Measurements from ENCODE around the gene SH2D3A. TPM values are rescaled to one million over a fixed set of nuclear protein-coding genes. Genes with fewer than 3 reads are reported as not detected.

The SH2D3A gene
- total and polyA plus RNA-seq, 2 of the 8 experiments (the other 6 are each of a cell fraction or from before 2014, with no cell fraction given): 14.5 to 22.1 TPM

GRCh38 chr19:6721138-6721474, 46.1 kb downstream of the SH2D3A start:
- TF ChIP-seq TCF12 (IDR thresholded peaks at IDR 0.05; ENCODE audit: low read depth, low read length) (no peak), SUZ12 (IDR thresholded peaks at IDR 0.05; ENCODE audit: low read length) (no peak), RAD21 (IDR thresholded peaks at IDR 0.05 in 1 of 2, conservative IDR thresholded peaks at IDR 0.05 in 1 of 2; ENCODE audit: low read depth in 2 of 2, low read length in 2 of 2) (no peak), FOSL1 (IDR thresholded peaks at IDR 0.05; ENCODE audit: insufficient read depth, low read depth, low read length) (no peak), YY1 (IDR thresholded peaks at IDR 0.05; ENCODE audit: low read depth, low read length) (no peak), KDM4A (IDR thresholded peaks at IDR 0.05; ENCODE audit: low read depth, low read length, severe bottlenecking) (no peak), GABPA (IDR thresholded peaks at IDR 0.05; ENCODE audit: borderline replicate concordance, insufficient read depth, low read length) (no peak), POLR2A (IDR thresholded peaks at IDR 0.05; ENCODE audit: control extremely low read depth in 1 of 2, low read depth in 2 of 2, low read length in 2 of 2) (no peak)
- Histone ChIP-seq H2BK12ac (ENCODE audit: low read depth, low read length) (no peak overlapping the region), H3K14ac (ENCODE audit: insufficient read length) (no peak overlapping the region), H3K4ac (replicated peaks; ENCODE audit: insufficient read length, low read depth, low read length) (no peak overlapping the region), H3K23me2 (ENCODE audit: low read depth, low read length) (peaks cover 10% of the 10 kb centered on the region), H2BK120ac (replicated peaks; ENCODE audit: low read depth, low read length) (no peak overlapping the region), H2AK5ac (ENCODE audit: low read depth, low read length) (no peak overlapping the region), H2AFZ (ENCODE audit: low read length) (no peak overlapping the region), H3K27ac (ENCODE audit: low read depth, low read length) (no peak overlapping the region), H3K23ac (ENCODE audit: insufficient read length) (no peak overlapping the region), H4K20me1 (replicated peaks in 1 of 2; ENCODE audit: control insufficient read depth in 1 of 2, insufficient read depth in 2 of 2, low read length in 2 of 2) (peaks cover 0 to 6% of the 10 kb centered on the region in 2 experiments), H4K8ac (ENCODE audit: extremely low read depth, insufficient read depth, low read length) (no peak overlapping the region), H3K79me1 (ENCODE audit: low read depth, low read length) (no peaks in the 10 kb centered on the region), H3K4me3 (ENCODE audit: extremely low read depth in 1 of 4, insufficient read depth in 2 of 4, low read depth in 3 of 4, low read length in 4 of 4) (no peak overlapping the region), H3K36me3 (ENCODE audit: control insufficient read depth in 2 of 4, insufficient read depth in 4 of 4, low read length in 3 of 4) (no peaks in the 10 kb centered on the region; a peak in 1 of 8 replicates), H3K9me3 (ENCODE audit: insufficient read depth in 2 of 2, low read depth in 1 of 2, low read length in 1 of 2) (no peaks in the 10 kb centered on the region), H2BK5ac (ENCODE audit: low read depth, low read length) (no peak overlapping the region), H2BK20ac (ENCODE audit: low read length) (no peak overlapping the region), H4K91ac (replicated peaks; ENCODE audit: insufficient read length, low read length) (no peak overlapping the region), H4K5ac (ENCODE audit: insufficient read length, low read depth, low read length) (no peak overlapping the region), H3K4me2 (ENCODE audit: insufficient read depth in 1 of 2, low read depth in 2 of 2, low read length in 2 of 2) (no peak overlapping the region), H3K4me1 (replicated peaks in 1 of 4; ENCODE audit: control insufficient read depth in 3 of 4, insufficient read depth in 4 of 4, low read length in 3 of 4) (peaks cover 0 to 16% (median 6%) of the 10 kb centered on the region in 4 experiments; a peak in 4 of 7 replicates), H2BK15ac (ENCODE audit: low read length) (no peak overlapping the region), H3K9ac (replicated peaks in 1 of 4; ENCODE audit: extremely low read depth in 1 of 4, low read depth in 3 of 4, low read length in 3 of 4) (no peak overlapping the region), H3K18ac (ENCODE audit: extremely low read depth, low read length) (no peak overlapping the region), H3K56ac (replicated peaks; ENCODE audit: insufficient read length, low read depth, low read length) (no peak overlapping the region), H3K79me2 (ENCODE audit: control insufficient read depth in 1 of 2, insufficient read depth in 2 of 2, low read length in 2 of 2) (no peaks in the 10 kb centered on the region; a peak in 1 of 4 replicates), H3K27me3 (replicated peaks in 1 of 4; ENCODE audit: control insufficient read depth in 3 of 4, extremely low read depth in 1 of 4, insufficient read depth in 3 of 4, low read length in 3 of 4) (no peaks in the 10 kb centered on the region; a peak in 1 of 7 replicates)
- FAIRE-seq: no peak
- ChIA-PET POLR2A (ENCODE audit: partially characterized antibody) (interaction anchor here (0.7 to 1.0 kb wide), 2 partner anchors 17 to 118 kb away, joined by 3 read pairs; no protein-coding TSS in a partner anchor), CTCF (ENCODE audit: partially characterized antibody) (interaction anchor here (7.2 kb wide), 1 partner anchor 16 kb away, joined by 31 read pairs; the partner anchor contains the start of gene GPR108)
- no peak for DNase-seq (ENCODE audit: low read depth in 1 of 2, low spot score in 2 of 2)

All from H1 (cell line).